ENCODE data around the gene MAP3K5.
"Not testable (repeated sequence)": the region's sequence is repeated elsewhere in the genome, so short reads cannot be mapped to it uniquely, and the experiment has no call there.

Gene MAP3K5

DNA sequence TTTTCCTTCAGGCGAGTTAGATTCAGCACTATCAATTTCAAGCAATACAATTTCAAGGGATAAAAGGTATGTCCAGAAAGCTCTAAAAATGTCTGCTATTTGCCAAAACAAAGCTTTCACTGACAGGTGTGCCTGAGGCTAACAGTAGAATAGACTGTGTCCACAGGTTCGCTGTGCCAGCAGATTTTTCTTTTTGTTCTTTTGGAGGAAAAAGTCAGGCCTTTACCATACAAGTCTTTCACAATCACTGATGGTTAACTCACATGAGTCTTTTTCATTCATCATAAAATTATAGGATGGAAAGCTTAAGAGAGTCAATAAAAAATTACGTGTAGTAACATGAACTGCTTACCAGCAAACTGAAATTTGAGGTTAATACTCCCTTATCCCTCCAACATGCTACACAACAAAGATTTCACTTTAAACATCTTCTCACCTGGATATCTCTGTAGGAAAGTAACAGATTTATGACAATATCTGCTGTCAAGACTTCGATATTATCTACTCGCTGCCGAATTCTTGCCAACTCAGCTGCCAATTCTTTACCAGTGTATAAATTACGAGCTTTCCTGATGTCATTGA, 95.4 kb downstream of the MAP3K5 start:
- DNase-seq (ENCODE audit: insufficient read length, low spot score) (no peak), FAIRE-seq (no peak)
- no peak for TF ChIP-seq POLR2A (IDR thresholded peaks at IDR 0.05; ENCODE audit: low read depth, low read length)

DNA sequence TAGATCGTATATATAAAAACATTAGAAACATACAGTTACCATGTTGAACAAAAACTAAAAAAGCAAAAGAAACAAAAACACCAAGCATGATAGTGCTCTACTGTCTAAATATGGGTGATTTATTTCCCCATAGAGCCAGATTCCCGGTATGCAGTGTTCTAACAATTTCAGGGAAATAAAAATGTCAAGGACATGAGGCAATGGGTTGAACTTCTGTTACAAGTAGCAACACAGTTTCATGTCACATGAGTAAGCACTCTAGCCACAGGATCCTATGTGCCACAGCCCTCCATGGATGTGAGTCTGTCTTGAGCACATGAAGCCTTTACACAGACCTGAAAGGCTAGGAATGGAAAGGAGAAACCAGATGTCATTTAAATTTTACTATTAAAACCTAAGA, 96.0 kb downstream of the MAP3K5 start:
- FAIRE-seq = no peak
- DNase-seq (ENCODE audit: insufficient read length, low spot score) = no peak
- TF ChIP-seq POLR2A (IDR thresholded peaks at IDR 0.05; ENCODE audit: low read depth, low read length) = no peak

DNA sequence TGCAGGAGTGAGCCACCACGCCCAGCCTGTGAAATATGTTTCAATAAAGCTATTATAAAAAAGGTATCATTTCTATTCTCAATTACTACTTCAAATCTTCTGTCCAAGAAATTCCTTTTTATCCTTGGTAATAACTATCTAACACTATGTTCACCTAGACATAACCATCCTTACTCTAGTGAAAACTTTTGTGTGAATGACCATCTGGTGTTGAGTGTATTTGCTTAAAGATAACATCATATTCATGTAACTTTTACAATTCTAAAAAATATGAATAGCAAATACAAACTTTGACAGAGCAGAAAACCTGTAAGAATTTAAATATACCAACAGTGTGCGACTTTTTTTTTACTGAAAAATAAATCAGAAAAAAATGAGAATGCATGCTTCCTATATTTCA, 96.9 kb downstream of the MAP3K5 start:
- DNase-seq (ENCODE audit: insufficient read length, low spot score) (no peak), FAIRE-seq (no peak)
- no peak for TF ChIP-seq POLR2A (IDR thresholded peaks at IDR 0.05; ENCODE audit: low read depth, low read length)

DNA sequence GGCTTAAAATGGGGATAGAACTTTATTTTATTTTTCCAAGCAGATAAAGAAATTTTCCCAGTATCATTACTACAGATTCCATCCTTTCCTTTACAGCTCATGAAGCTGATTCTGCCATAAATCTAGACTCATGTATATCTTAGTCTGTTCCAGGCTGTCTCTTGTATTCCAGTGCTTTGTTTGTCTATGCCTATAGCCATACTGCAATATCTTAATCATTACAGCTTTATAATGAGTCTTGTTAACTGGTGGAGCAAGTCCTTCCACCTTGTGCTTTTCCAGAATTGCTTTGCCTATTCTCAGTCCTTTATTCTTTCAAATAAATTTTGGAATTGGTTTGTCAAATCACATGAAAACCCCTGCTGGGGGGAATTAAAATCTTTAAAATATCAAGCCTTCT, 99.2 kb downstream of the MAP3K5 start:
- DNase-seq (ENCODE audit: insufficient read length, low spot score) = no peak
- TF ChIP-seq POLR2A (IDR thresholded peaks at IDR 0.05; ENCODE audit: low read depth, low read length) = no peak
- no peak for FAIRE-seq

DNA sequence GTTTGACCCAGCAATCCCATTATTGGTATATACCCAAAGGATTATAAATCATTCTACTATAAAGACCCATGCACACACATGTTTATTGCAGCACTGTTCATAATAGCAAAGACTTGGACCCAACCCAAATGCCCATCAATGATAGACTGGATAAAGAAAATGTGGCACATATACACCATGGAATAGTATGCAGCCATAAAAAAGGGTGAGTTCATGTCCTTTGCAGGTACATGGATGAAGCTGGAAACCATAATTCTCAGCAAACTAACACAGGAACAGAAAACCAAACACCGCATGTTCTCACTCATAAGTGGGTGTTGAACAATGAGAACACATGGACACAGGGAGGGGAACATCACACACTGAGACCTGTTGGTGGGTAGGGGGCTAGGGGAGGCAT, 104.4 kb downstream of the MAP3K5 start:
- not testable (repeated sequence) for FAIRE-seq

DNA sequence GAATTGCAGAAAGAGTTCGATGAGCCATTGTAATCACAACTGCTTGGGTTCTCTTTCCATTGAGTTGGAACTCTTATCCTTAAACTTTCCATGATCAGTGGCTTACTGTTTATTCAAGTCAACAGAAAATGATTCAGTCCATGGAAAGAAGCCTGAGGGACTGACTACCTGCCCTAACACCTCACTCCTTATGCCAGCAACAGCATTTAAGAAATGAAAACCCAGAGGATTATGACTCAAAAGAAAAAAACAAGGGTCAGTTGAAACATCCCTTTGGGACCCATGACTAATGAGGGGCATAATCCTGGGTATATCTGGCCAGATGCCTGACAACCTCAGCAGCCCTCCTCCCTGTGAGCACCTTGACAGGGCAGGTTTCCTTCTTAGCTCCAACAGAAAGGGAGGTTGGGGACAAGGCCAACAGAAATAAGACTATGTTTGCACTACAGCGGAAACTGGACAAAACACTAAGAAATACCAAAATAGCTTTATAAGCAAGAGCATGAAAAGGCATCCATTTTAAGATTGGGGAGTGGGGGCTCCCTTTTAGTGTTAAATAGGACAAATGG, 106.7 kb downstream of the MAP3K5 start:
- DNase-seq (ENCODE audit: insufficient read length, low spot score) = peak; percentile 5
- TF ChIP-seq POLR2A (IDR thresholded peaks at IDR 0.05; ENCODE audit: low read depth, low read length) = no peak
- peak; percentile 11 for FAIRE-seq

More for the DNA sequence above, 104.4 kb downstream of the MAP3K5 start:
- not testable (repeated sequence) for DNase-seq (ENCODE audit: insufficient read length, low spot score)

DNA sequence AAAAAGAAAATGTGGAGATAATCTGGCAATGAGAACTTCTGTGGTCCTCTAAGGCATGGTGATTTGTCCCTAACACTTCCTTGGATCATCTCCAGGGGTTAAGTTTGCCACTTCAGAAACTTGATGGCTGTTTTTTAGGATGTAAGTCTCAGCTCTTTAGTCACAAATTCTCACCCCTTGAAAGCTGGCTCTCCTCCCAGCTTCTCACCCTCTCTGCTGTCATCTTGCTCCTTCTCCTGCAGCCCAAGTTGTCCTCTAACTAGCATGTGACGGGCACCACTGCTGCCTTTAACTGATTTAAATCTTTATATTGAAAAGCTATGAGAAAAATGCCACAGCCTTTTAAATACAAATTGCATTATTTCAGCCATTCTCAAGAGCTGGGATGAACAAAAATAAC, 107.8 kb downstream of the MAP3K5 start:
- no peak for TF ChIP-seq POLR2A (IDR thresholded peaks at IDR 0.05; ENCODE audit: low read depth, low read length)
- FAIRE-seq = no peak
- DNase-seq (ENCODE audit: insufficient read length, low spot score) = no peak

DNA sequence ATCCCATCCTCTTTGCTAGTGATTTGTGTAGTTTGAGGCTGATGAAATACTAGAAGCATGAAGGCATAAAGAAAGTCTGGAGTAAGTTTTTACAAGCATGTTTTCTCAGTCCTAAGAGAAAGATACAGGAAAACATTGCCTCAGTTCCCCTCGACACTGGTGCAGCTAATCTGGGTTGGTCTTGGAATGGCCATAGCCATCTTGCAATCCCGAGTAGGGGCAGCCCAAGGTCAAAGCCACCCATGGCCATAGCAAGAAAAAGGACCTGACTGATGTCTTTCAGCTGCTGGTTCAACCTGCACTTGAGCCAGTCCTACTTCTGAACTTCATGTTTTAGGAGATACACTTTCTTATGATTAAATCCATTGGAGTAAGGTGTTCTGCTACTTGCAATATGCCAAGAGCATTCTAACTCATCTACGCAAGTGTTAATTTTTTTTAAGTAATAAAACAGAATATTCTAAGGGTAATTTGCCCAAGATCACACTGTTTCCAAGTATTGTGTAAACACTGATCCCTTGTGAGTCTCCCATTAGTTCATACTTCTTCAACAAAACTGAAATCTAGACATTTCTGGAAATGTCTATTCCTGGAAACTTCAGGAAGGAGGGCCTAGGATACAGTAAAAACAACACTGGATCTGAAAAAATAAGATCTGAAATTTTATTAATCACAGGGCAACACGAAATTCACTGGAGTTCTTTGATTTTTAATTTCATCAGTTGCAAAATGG, 108.9 kb downstream of the MAP3K5 start:
- no peak for FAIRE-seq
- TF ChIP-seq POLR2A (IDR thresholded peaks at IDR 0.05; ENCODE audit: low read depth, low read length) = no peak
- no peak for DNase-seq (ENCODE audit: insufficient read length, low spot score)

DNA sequence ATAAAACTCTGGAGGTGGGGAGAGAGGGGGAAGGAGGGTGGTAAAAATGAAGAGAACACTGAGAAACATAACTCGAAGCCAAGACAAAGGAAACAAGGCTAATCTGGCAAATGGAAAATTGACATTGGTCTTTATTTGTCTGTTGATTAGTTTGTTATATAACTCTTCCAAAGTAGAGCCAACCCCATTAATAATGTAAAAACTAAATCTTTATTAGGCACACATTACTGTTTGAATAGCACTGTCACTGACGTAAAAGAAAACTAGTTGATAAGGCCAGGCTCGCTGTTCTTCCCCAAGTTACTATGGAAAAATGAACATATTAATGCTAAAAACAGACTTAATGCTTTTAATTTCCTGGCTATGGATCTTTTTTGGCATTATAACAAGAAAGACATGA, 110.0 kb downstream of the MAP3K5 start:
- no peak for FAIRE-seq
- no peak for DNase-seq (ENCODE audit: insufficient read length, low spot score)
- no peak for TF ChIP-seq POLR2A (IDR thresholded peaks at IDR 0.05; ENCODE audit: low read depth, low read length)

DNA sequence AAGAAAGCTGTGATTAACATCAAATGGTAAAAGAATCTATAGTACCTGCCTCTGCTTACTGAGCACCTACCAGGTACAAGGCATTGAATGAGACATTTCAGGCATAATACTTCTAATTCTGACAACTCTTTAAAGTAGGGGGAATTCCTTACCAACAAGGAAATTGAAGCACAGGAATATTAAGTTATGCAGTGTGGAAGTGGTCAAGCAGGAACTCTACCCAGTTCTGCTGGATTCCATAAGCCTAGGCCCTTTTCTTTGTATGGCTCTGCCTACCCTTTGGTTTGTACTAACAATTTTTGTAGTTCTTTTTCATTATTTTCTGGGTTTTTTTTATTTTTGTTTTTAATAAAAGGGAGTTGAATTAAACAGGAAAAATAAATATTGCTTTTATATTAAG, 114.5 kb downstream of the MAP3K5 start:
- no peak for FAIRE-seq
- no peak for DNase-seq (ENCODE audit: insufficient read length, low spot score)
- TF ChIP-seq POLR2A (IDR thresholded peaks at IDR 0.05; ENCODE audit: low read depth, low read length) = no peak

DNA sequence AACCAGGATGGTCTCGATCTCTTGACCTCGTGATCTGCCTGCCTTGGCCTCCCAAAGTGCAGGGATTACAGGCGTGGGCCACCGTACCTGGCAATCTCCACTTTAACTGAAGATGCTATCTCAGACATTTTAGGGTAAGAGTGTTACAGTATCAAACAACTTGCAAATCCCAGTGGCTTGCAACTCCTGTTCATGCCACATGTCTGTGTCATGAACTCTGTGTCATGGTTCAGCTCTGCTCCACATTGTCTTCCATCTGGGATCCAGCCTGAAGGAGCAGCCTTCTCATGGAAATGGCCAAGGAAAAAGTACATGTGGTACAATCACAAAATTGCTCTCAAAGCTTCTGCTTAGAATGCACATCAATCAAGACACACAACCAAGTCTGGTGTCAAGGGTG, 114.9 kb downstream of the MAP3K5 start:
- no peak for TF ChIP-seq POLR2A (IDR thresholded peaks at IDR 0.05; ENCODE audit: low read depth, low read length)
- no peak for DNase-seq (ENCODE audit: insufficient read length, low spot score)
- no peak for FAIRE-seq

DNA sequence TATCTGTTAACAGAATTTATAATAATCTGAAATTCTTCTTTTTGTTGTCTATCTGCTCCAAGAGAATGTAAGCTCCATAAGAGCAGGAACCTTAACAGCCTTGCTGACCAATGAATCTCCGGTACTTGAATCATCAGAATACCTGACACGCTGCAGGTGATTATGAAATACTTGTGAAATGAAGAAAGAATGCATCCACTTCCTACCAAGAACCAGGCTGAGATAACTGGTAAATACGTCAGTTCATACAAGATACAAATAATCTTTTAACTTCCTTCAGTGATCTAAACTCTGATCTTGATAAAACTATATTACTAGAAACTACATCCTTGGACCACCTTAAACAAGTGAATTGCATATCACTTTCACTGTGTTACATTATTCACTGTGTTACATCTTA, 116.2 kb downstream of the MAP3K5 start:
- DNase-seq (ENCODE audit: insufficient read length, low spot score) (no peak), FAIRE-seq (no peak)
- no peak for TF ChIP-seq POLR2A (IDR thresholded peaks at IDR 0.05; ENCODE audit: low read depth, low read length)

DNA sequence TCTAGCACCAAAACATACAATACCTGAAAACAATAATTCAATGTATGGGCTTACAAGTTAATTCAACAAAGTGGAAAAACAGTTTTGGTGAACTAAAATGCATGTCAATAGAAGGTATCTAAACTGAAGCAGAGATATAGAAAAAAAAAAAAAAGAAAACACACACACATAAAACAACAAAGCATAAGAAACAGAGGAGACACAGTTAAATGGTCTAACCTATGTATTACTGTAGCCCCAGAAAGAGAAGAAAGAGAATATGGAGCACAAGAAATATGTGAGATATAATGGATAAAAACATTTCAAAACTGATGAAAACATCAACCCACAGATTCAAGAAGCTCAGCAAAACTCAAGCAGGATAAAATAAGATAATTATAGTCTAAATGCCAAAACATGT, 118.7 kb downstream of the MAP3K5 start:
- no peak for DNase-seq (ENCODE audit: insufficient read length, low spot score)
- no peak for TF ChIP-seq POLR2A (IDR thresholded peaks at IDR 0.05; ENCODE audit: low read depth, low read length)
- FAIRE-seq = no peak

DNA sequence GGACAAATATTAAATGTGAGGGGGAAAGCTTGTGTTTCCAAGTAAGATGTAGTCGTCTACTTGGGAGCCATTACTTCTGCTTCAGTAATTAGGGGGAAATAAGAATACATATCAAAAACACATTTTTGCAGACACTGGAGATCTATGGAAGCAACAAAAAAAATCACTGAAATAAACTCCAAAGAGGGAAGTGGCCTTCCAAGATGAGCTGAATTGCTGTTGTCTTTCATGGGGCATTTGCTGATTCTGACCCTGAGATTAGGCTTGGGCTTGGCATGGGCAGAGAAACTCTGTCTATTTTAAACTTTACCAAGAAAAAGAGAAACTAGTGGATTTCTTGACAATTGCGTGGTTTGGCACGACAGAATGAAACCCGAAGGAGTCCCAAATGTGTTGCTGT, 120.1 kb downstream of the MAP3K5 start:
- TF ChIP-seq POLR2A (IDR thresholded peaks at IDR 0.05; ENCODE audit: low read depth, low read length) = no peak
- FAIRE-seq (no peak), DNase-seq (ENCODE audit: insufficient read length, low spot score) (no peak)

DNA sequence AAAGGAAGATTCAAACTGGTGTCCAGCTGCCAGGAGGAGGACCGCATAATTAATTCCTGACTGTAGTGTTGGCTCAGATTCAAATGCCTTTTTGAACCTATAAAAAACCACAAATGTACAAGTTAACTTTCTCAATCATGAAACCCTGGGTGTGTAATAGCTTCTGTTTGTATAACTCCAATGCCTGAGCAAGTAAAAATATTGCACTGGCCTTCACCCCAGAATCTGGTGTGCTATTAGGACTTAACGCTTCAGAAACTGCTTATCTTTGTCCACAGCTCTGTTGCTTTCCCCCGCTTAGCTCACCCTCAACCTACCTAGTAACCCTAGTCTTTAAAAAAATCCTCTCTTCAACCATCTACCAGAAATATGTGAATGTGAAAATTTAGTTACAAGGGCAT, 123.0 kb downstream of the MAP3K5 start:
- DNase-seq (ENCODE audit: insufficient read length, low spot score) = no peak
- FAIRE-seq = peak; percentile 72
- TF ChIP-seq POLR2A (IDR thresholded peaks at IDR 0.05; ENCODE audit: low read depth, low read length) = no peak

Measured in H54 (cell line).